ENCODE results near the gene FBLN7.
"Not testable (repeated sequence)": the region's sequence is repeated elsewhere in the genome, so short reads cannot be mapped to it uniquely, and the experiment has no call there.

The FBLN7 gene

DNA sequence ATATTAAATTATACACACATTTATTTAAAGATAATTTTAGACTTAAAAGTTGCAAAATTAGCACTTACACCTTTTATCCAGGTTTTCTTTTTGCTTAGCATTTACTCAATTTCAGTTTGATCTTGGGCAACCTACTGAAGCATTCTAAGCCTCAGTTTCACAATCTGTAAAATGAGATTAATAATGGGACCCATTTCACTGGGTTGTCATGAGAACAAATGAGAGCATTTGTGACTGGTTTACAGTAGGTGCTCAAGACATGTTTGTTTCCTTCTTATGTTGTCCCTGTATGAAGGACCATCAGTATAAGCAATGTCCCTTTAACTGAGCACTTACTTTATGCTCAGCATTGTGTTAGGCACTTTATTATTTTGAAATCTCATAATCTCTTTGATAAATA lies 4.8 kb upstream of the FBLN7 start:
- TF ChIP-seq CTCF (IDR thresholded peaks at IDR 0.05; ENCODE audit: low read depth, low read length) = no peak
- DNase-seq (ENCODE audit: low read depth in 2 of 2) = no peak
- H3K4me3 ChIP-seq (replicated peaks in 1 of 2; ENCODE audit: low read depth in 2 of 2, low read length in 2 of 2) = no peak overlapping the region

DNA sequence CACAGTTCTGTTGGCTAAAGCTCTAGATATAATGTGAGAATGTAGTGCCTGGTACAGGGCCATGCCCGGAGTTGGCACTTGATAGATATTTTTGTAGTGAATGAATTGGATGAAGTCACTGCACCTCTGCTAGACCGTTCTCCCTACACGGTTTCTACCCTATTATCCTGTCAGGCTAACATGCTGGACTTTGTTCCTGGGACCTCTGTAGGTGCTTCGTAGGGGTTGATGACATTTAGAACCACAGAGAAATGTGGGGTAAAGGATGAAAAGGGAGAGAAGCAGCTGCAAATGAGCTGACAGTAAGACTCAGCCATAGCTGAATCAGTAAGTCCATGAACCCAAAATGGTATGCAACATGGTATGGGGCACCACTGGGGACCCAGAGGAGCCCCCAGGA lies 4.1 kb upstream of the FBLN7 start:
- TF ChIP-seq CTCF (IDR thresholded peaks at IDR 0.05; ENCODE audit: low read depth, low read length) = no peak
- DNase-seq (ENCODE audit: low read depth in 2 of 2) = no peak
- H3K4me3 ChIP-seq (replicated peaks in 1 of 2; ENCODE audit: low read depth in 2 of 2, low read length in 2 of 2) = no peak overlapping the region

GRCh38 chr2:112136096-112136495 lies 2.1 kb upstream of the FBLN7 start:
- H3K4me3 ChIP-seq (replicated peaks in 1 of 2; ENCODE audit: low read depth in 2 of 2, low read length in 2 of 2) = no peak overlapping the region
- no peak for TF ChIP-seq CTCF (IDR thresholded peaks at IDR 0.05; ENCODE audit: low read depth, low read length)
- no peak for DNase-seq (ENCODE audit: low read depth in 2 of 2)

DNA sequence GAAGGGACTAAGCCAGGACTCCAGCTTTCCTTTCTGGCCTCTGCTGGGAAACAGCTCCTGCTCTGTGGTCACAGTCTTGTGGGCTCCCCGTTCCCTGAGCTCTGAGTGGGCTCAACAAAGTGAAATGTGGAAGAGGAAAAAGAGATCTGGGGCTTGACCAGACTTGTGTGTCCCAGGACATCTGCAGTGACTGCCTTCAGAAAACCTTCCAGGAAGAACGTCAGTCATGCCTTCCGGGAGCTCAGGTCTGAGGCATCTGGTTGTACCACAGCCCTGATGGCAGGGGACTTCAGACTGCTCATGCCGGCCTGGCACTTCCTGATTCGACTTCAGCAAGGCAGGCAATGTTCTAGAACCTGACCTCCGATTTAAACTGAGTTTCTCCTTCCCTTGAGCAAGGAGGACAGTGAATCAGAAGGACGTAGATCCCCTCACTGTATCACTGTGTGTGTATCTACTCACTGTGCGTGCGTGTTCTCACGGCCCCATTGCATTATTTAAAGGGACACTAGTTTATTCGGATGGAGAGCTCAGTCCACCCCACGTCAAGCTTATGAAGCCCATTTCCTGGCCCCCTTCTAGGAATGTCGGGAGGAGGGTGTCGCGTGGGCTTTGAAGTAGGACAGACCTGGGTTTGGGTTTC lies 548 bp upstream of the FBLN7 start:
- H3K4me3 ChIP-seq (replicated peaks in 1 of 2; ENCODE audit: low read depth in 2 of 2, low read length in 2 of 2) = peak overlapping the region; percentile 48 to 52
- DNase-seq (ENCODE audit: low read depth in 2 of 2) = peak; percentile 13 to 28
- TF ChIP-seq CTCF (IDR thresholded peaks at IDR 0.05; ENCODE audit: low read depth, low read length) = no peak

DNA sequence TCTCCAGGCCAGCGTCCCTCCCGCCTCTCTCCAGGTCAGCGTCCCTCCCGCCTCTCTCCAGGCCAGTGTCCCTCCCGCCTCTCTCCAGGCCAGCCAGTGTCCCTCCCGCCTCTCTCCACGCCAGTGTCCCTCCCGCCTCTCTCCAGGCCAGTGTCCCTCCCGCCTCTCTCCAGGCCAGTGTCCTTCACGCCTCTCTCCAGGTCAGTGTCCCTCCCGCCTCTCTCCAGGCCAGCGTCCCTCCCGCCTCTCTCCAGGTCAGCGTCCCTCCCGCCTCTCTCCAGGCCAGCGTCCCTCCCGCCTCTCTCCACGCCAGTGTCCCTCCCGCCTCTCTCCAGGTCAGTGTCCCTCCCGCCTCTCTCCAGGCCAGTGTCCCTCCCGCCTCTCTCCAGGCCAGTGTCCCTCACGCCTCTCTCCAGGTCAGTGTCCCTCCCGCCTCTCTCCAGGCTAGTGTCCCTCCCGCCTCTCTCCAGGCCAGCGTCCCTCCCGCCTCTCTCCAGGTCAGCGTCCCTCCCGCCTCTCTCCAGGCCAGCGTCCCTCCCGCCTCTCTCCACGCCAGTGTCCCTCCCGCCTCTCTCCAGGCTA lies 939 bp downstream of the FBLN7 start:
- peak overlapping the region; percentile 52 to 53 for H3K4me3 ChIP-seq (replicated peaks in 1 of 2; ENCODE audit: low read depth in 2 of 2, low read length in 2 of 2)
- DNase-seq (ENCODE audit: low read depth in 2 of 2) = not testable (repeated sequence)

- DNase-seq (ENCODE audit: low read depth in 2 of 2) = not testable (repeated sequence)
- H3K4me3 ChIP-seq (replicated peaks in 1 of 2; ENCODE audit: low read depth in 2 of 2, low read length in 2 of 2) = peak overlapping the region; percentile 15 to 42
Observed at GRCh38 chr2:112139661-112140204, 1.5 kb downstream of the FBLN7 start.

- no peak for DNase-seq (ENCODE audit: low read depth in 2 of 2)
- no peak for TF ChIP-seq CTCF (IDR thresholded peaks at IDR 0.05; ENCODE audit: low read depth, low read length)
- H3K4me3 ChIP-seq (replicated peaks in 1 of 2; ENCODE audit: low read depth in 2 of 2, low read length in 2 of 2) = peak overlapping the region; percentile 15 to 42
Observed at GRCh38 chr2:112140205-112140802, 2.1 kb downstream of the FBLN7 start.
